Inferior parietal cortex (tissue), 1 donor: ENCODE measurements around the gene GALNS.
"Not testable (repeated sequence)": the region's sequence is repeated elsewhere in the genome, so short reads cannot be mapped to it uniquely, and the experiment has no call there.

ENCODE experiments used
- DNase-seq: peaks from one replicate; pipeline ENCODE4 v3.0.0-alpha.2; 2016; ENCODE audit errors: extremely low spot score

Gene GALNS

GRCh38 chr16:88889702-88890352, 33.1 kb upstream of the GALNS start:
- DNase-seq: not testable (repeated sequence)

- DNase-seq: no peak
Observed at GRCh38 chr16:88888461-88889387, 32.0 kb upstream of the GALNS start.

- DNase-seq: no peak
Observed at GRCh38 chr16:88888057-88888456, 31.3 kb upstream of the GALNS start.

GRCh38 chr16:88886845-88887521, 30.2 kb upstream of the GALNS start:
- no peak for DNase-seq

GRCh38 chr16:88886420-88886844, 29.7 kb upstream of the GALNS start:
- no peak for DNase-seq

- no peak for DNase-seq
Observed at GRCh38 chr16:88885693-88886280, 29.0 kb upstream of the GALNS start.

- no peak for DNase-seq
Observed at GRCh38 chr16:88884569-88885271, 28.0 kb upstream of the GALNS start.

- peak; percentile 3 for DNase-seq
Observed at GRCh38 chr16:88883946-88884345, 27.2 kb upstream of the GALNS start.

GRCh38 chr16:88883117-88883895, 26.6 kb upstream of the GALNS start:
- peak; percentile 1 for DNase-seq

GRCh38 chr16:88882358-88883030, 25.7 kb upstream of the GALNS start:
- DNase-seq: no peak

- DNase-seq: no peak
Observed at GRCh38 chr16:88881675-88882357, 25.1 kb upstream of the GALNS start.

GRCh38 chr16:88881007-88881615, 24.4 kb upstream of the GALNS start:
- no peak for DNase-seq

- DNase-seq: no peak
Observed at GRCh38 chr16:88880226-88881006, 23.7 kb upstream of the GALNS start.

GRCh38 chr16:88879788-88880055, 23.0 kb upstream of the GALNS start:
- DNase-seq: no peak

GRCh38 chr16:88878967-88879787, 22.4 kb upstream of the GALNS start:
- DNase-seq: no peak

- no peak for DNase-seq
Observed at GRCh38 chr16:88878356-88878755, 21.6 kb upstream of the GALNS start.

GRCh38 chr16:88877564-88878289, 21.0 kb upstream of the GALNS start:
- no peak for DNase-seq
